Measurements from ENCODE around the gene PHC2. TPM values are rescaled to one million over a fixed set of nuclear protein-coding genes. Genes with fewer than 3 reads are reported as not detected.

The PHC2 gene
- total RNA-seq, 1 donor from 2014 or later = 155 TPM

DNA sequence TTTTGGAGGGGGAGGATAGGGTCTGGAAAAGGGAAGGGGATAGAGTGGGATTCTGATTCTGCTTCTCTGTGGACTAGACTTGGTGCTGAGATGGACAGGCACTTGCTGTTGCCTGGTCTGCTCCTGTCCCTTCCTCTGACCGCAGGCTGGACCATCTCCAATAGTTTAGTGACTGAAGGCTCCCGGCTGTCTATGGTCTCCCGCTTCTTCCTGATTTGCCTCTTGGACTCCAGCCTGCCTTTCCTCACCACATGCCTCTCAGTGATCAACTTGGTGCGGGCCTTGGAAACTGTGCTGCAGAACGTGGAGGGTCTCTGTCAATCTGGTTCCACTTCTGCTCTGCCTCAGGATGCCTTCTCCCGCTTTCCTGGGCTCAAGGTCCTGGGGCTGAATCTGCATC, 35.3 kb upstream of the PHC2 start:
- no peaks in the 10 kb centered on the region for H3K36me3 Mint-ChIP-seq (ENCODE audit: low read depth)
- no peaks in the 10 kb centered on the region for H3K9me3 Mint-ChIP-seq
- peaks cover 10% of the 10 kb centered on the region for H3K4me1 Mint-ChIP-seq
- H3K27ac Mint-ChIP-seq (ENCODE audit: unreplicated experiment) = no peak overlapping the region
- DNase-seq (ENCODE audit: low read depth, low spot score) = no peak
- no peak overlapping the region for H3K4me3 Mint-ChIP-seq
- TF ChIP-seq, protein P1, sequence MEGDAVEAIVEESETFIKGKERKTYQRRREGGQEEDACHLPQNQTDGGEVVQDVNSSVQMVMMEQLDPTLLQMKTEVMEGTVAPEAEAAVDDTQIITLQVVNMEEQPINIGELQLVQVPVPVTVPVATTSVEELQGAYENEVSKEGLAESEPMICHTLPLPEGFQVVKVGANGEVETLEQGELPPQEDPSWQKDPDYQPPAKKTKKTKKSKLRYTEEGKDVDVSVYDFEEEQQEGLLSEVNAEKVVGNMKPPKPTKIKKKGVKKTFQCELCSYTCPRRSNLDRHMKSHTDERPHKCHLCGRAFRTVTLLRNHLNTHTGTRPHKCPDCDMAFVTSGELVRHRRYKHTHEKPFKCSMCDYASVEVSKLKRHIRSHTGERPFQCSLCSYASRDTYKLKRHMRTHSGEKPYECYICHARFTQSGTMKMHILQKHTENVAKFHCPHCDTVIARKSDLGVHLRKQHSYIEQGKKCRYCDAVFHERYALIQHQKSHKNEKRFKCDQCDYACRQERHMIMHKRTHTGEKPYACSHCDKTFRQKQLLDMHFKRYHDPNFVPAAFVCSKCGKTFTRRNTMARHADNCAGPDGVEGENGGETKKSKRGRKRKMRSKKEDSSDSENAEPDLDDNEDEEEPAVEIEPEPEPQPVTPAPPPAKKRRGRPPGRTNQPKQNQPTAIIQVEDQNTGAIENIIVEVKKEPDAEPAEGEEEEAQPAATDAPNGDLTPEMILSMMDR (conservative IDR thresholded peaks at IDR 0.05) = no peak
- no peaks in the 10 kb centered on the region for H3K27me3 Mint-ChIP-seq (ENCODE audit: low read depth)

DNA sequence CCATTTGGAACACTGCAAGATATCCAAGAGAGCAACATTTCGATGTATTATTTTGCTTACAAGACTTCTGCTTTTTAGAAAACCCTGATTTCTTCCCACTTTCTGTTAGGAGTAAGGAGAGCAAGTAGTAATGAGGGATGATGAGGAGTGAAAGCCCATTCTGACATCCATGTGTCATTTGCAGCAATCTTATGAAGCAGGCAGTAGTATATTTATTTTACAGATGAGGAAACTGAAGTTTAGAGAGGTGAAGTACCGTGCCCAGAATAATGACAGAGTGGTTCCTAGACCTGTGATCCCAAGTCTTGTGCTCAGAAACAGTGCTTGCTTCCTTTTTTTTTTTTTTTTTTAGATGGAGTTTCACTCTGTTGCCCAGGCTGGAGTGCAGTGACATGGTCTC, 34.4 kb upstream of the PHC2 start:
- DNase-seq (ENCODE audit: low read depth, low spot score) = no peak
- H3K9me3 Mint-ChIP-seq = no peaks in the 10 kb centered on the region
- no peaks in the 10 kb centered on the region for H3K27me3 Mint-ChIP-seq (ENCODE audit: low read depth)
- H3K4me3 Mint-ChIP-seq = no peak overlapping the region
- TF ChIP-seq, protein P1 (conservative IDR thresholded peaks at IDR 0.05) = no peak
- no peaks in the 10 kb centered on the region for H3K36me3 Mint-ChIP-seq (ENCODE audit: low read depth)
- H3K4me1 Mint-ChIP-seq = peaks cover 4% of the 10 kb centered on the region
- no peak overlapping the region for H3K27ac Mint-ChIP-seq (ENCODE audit: unreplicated experiment)

DNA sequence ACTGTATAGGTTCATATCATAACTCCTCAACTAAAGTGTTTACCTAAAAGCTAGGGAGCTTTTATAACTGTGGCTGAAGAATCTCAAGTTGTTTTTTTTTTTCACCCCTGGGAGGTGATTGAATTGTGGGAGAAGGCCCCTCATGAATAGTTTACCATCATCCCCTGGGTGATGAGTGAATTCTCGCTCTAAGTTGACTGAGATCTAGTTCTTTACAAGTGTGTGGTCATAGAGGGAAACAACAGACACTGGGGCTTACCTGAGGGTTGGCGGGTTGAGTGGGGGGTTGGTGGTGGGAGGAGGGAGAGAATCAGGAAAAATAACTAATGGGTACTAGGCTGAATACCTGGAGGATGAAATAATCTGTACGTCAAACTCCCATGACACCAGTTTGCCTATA, 33.7 kb upstream of the PHC2 start:
- no peak for DNase-seq (ENCODE audit: low read depth, low spot score)
- no peaks in the 10 kb centered on the region for H3K27me3 Mint-ChIP-seq (ENCODE audit: low read depth)
- H3K9me3 Mint-ChIP-seq = no peaks in the 10 kb centered on the region
- no peaks in the 10 kb centered on the region for H3K36me3 Mint-ChIP-seq (ENCODE audit: low read depth)
- H3K27ac Mint-ChIP-seq (ENCODE audit: unreplicated experiment) = no peak overlapping the region
- TF ChIP-seq, protein P1 (conservative IDR thresholded peaks at IDR 0.05) = no peak
- H3K4me1 Mint-ChIP-seq = peaks cover 3% of the 10 kb centered on the region
- no peak overlapping the region for H3K4me3 Mint-ChIP-seq

DNA sequence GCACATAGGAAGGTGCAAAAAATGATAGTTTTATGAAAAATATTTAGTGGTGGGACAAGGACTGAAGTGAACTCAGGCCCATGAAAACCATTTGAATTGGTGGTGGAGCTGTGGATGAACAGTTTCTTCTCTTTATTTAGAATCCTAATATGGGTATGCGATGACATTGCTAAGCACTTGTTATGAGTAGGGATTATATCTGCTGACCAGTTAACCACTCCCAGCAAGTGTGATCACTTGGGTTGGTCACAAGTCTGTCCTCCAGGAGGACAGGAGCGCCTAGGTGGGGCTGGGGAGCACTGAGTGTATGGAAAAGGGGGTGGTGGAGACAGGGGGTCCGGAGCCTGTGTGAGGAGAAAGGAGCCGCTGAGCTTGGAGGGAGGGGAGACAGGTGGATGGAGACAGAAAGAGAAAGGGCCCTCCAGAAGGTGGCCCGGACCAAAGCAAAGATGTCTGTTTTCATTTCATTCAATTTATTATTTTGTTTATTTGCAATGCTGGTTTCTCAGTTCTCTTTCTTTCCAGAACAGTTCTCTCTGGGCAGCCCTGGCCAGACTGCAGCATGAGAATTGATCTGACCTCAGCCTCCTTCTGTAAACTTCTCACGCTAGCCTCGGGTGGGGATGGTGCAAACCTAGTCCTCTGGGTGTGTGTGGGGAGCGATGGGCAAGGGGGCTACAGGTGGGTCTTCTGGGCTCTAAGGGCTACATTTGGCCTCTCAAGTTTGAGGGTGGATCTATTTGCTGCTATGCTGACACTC, 31.7 kb upstream of the PHC2 start:
- Mint-ChIP-seq H3K27me3 (ENCODE audit: low read depth) (no peaks in the 10 kb centered on the region), H3K27ac (ENCODE audit: unreplicated experiment) (no peak overlapping the region), H3K4me1 (no peaks in the 10 kb centered on the region), H3K36me3 (ENCODE audit: low read depth) (no peaks in the 10 kb centered on the region), H3K9me3 (no peaks in the 10 kb centered on the region), H3K4me3 (no peak overlapping the region)
- no peak for DNase-seq (ENCODE audit: low read depth, low spot score)
- TF ChIP-seq, protein P1 (conservative IDR thresholded peaks at IDR 0.05) = no peak

DNA sequence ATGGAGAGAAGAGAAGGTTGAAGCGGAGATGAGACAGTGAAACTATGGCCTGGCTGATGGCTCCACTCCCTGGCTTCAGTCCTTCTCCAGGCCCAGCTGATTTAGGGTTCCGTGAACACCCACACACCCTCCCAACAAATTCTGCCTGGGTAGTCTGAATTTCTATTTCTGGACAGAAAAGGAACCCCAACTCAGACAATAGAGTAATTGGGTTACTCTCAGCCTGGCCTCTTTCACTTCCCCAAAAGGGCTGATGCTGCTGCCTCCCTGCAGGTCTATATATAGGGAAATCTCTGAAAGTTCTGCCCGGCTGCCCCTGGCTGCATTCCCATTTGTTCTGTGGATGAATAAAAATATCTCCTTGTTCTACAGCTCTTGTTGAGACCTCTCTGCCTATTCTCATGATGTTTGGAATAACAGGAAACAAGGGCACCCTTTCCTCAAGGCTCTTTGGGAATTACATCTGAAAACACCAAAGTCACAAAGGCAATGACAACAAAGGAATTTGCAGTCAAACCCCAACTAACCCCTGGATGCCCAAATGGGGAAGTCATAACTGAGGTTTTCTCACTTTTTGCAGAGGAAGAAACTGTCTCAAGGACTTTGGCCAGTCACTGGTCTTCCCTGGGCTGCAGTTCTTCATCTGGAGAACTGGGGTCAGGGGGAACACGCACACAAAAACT, 30.2 kb upstream of the PHC2 start:
- Mint-ChIP-seq H3K27ac (ENCODE audit: unreplicated experiment) (no peak overlapping the region), H3K27me3 (ENCODE audit: low read depth) (no peaks in the 10 kb centered on the region), H3K4me3 (no peak overlapping the region), H3K9me3 (no peaks in the 10 kb centered on the region), H3K4me1 (no peaks in the 10 kb centered on the region), H3K36me3 (ENCODE audit: low read depth) (no peaks in the 10 kb centered on the region)
- DNase-seq (ENCODE audit: low read depth, low spot score) = no peak
- TF ChIP-seq, protein P1 (conservative IDR thresholded peaks at IDR 0.05) = no peak

Measured in neural crest cell (in vitro differentiated cells).